OCI-LY3 (cell line): ENCODE data around the gene NSL1.

Experiments
- EZH2phosphoT487 ChIP-seq: fragments of 200-600 bp; shearing (Covaris generic); IDR thresholded peaks from 2 replicates; pipeline ENCODE4 v1.6.1; 2018; ENCODE audit warnings: antibody characterized with exemption, mixed run types, low read depth
- TF ChIP-seq, protein P1 (sequence below): fragments of 200-600, 300-600 bp; sonication (generic); IDR thresholded peaks from 2 replicates; pipeline ENCODE4 v1.5.1; 2014; ENCODE audit warnings: antibody characterized with exemption, low read length, low read depth

DNA sequence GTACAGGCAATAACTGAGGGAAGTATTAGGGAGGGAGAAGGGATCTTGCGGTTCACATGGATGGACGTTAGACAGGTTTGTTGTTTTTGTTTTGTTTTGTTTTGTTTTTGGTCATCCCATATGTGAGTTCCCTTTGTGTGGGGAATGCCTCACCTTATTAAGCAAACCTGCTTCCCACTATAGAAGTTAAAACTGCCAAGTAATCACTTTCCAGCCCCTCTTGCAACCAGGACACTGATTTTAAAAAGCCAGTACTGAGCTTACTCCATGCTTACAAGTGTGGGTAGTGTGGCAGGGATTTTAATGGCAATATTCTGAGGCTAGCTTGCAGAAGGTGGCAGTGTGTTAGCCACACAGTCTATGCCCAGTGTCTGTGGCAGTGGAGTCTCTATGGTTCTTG, 29.4 kb upstream of the NSL1 start:
- TF ChIP-seq, protein P1, sequence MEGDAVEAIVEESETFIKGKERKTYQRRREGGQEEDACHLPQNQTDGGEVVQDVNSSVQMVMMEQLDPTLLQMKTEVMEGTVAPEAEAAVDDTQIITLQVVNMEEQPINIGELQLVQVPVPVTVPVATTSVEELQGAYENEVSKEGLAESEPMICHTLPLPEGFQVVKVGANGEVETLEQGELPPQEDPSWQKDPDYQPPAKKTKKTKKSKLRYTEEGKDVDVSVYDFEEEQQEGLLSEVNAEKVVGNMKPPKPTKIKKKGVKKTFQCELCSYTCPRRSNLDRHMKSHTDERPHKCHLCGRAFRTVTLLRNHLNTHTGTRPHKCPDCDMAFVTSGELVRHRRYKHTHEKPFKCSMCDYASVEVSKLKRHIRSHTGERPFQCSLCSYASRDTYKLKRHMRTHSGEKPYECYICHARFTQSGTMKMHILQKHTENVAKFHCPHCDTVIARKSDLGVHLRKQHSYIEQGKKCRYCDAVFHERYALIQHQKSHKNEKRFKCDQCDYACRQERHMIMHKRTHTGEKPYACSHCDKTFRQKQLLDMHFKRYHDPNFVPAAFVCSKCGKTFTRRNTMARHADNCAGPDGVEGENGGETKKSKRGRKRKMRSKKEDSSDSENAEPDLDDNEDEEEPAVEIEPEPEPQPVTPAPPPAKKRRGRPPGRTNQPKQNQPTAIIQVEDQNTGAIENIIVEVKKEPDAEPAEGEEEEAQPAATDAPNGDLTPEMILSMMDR: 0 out of 2 replicates have a peak, but pooled peaks have one; percentile 10
- TF ChIP-seq EZH2phosphoT487: no peak
